Measurements from ENCODE around the gene SRC.

SRC gene

DNA sequence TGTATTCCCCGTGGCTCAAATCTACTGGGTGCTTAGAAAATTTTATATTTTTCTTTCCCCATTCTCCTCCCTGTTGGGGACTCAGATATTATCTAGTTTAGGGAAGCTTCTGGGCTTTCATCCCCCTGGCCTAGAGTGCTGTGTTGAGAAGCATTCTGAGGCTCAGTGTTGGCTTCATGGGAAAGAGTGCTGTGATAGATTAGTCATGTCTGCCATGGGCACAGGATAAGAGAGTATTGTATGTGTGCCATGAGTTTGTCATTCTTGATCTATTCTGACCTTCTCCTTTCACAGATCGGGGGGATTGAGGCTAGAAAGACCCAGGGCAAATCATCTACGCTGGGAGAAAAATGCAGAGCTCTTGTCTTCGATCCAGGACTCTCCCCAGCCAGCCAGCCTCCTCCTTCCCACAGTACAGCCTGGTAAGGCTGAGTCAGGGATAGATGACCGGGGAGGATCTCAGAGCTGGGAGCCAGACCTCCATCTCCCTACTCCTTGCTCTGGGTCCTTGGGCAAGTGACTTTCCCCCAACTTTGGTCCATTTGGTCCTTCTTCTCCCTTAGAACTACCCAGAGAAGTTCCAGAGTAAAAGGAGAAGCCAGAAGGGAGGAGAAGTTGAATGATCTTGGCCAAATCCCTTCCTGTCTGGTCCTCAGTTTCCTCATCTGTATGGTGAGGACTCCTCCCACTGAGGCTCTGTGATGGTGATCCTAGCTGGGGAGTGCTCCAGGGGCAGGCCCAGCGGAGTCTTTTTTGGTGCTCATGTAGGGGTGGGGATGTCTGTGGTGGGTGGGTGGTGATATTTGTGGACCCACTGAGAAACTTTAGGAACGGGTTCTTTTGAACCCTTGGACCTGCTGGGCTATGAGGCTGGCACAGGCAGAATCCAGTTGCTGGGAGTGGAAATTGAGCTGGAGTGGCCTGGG, 5.0 kb downstream of the SRC start:
- DNase-seq (ENCODE audit: low read depth) = no peak

DNA sequence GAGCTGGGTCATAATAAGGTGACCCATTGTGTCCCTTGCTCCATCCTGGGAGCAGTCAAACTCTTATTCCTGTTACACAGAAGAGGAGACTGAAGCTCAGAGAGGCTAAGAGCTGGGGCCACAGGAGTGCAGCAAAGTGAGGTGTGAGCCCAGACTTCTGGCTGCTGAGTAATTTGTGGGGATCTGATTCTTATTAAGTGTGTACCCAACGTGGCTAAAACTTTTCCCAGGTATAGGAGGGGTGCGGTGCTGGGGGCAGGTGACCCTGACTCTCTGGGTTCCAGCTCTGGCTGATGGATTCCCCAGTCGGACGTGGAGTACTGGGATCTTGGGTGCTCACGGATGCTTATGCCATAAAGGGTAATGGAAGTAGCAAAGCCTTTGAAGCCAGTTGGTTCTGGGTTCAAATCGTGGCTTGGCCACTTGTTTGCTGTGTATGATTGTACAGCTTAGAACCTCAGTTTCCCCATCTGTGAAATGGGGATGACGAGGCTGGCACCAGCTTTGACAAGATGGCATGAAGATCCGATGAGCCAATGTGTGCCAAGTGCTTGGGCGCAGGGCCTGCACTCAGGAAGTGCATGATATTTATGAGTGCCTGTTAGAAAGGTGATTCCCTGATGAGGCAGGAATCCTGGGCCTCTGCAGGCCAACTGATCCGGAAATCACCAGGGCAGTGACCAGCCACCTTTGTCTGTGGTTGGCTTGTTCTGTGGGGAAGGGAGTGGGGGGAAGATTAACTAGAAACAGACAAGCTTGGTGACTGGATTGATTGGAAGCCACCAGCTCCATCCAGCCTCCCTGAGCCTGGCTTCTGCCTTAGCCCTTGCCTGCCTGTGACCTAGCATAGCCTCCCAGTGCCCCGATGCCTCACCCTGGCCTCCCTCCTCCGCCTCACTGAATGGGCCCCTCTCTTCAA, 6.0 kb downstream of the SRC start:
- DNase-seq (ENCODE audit: low read depth) = no peak

DNA sequence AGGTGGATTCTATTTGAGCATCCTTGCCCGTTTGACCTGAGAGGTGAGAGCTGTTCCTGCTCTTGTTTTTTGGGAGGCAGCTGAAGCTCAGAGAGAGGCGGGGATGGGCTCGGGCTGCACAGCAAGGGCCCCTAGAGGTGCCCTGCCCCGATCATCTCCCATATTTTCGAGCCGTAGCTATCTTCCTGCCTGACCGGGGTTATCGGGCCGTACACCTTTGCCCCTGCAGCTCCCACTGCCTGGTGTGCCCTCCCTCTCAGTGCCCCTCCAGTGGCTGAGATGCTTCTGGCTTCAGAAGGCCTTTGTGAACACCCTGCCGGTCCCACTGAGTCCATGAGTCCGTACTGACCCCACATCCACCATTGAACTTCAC, 6.7 kb downstream of the SRC start:
- no peak for DNase-seq (ENCODE audit: low read depth)

DNA sequence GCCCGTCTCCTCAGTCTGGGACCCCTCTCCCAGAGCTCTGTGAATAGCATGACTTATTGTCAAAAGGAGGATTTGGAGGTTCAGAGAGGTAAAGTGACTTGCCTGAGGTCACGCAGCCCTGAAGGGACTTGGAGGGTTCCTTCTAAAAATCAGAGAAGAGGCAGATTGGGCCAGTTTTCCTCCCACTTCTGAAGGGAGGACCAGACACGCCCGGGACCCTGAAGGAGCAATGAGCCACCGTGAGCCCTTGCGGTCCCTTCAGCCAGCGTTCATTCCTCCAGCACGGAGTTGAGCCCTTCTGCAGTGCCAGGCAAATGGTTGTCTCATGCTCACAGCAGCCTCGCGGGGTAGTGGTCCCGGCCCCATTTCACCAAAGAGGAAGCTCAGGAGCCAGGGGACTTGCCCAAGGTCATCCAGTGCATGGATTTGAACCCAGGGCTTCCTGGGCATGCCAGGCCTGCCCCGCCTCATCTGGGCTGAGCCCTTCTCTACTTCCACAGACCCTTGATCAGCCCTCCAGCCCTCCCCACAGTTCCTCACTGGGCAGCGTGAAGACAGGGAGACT, 7.4 kb downstream of the SRC start:
- DNase-seq (ENCODE audit: low read depth) = no peak

DNA sequence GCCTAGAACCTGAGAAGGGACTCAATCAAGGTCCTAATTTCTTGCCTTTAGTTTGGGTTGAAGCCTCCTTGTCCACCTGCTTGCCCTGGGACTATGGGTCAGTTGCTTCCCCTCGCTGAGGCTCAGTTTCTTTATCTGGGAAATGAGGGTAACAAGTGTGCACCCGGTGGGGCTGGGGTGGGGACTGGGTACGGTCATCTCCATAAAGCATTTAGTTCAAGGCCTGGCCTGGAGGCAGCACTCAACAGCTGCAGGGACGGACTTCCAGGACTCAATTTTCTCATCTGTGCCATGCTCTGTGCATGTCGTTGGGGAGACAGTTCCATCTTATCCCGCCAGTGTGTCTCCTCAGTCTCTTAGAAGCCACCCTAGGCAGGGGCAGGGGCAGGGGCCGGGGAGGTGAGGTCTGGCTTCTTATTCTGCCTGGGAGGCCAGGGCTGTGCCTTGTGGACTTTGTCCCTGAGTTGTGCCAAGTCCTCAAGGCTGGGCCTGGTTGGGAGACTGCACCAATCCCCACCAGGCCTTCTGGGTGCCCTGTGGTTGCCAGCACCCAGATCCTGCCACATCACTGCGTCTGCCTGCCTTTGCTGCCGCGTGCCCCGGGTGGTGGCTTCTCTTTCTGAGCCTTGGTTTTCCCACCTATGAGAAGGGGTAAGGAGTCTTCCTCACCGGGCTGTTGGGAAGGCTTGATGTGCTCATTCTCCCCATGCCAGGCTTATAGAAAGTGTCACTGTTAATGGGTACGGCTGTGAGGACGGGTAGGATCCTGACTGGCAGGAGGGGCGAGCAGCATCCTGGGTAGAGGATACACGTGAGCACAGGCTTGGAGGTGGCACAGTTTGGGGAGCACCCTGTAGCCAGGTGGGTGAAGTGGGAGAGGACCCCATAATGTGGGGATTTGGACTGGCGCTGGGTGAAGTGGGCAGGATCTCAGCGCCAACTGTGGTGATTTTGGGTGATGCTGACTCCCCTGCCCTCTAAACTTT, 8.6 kb downstream of the SRC start:
- no peak for DNase-seq (ENCODE audit: low read depth)

DNA sequence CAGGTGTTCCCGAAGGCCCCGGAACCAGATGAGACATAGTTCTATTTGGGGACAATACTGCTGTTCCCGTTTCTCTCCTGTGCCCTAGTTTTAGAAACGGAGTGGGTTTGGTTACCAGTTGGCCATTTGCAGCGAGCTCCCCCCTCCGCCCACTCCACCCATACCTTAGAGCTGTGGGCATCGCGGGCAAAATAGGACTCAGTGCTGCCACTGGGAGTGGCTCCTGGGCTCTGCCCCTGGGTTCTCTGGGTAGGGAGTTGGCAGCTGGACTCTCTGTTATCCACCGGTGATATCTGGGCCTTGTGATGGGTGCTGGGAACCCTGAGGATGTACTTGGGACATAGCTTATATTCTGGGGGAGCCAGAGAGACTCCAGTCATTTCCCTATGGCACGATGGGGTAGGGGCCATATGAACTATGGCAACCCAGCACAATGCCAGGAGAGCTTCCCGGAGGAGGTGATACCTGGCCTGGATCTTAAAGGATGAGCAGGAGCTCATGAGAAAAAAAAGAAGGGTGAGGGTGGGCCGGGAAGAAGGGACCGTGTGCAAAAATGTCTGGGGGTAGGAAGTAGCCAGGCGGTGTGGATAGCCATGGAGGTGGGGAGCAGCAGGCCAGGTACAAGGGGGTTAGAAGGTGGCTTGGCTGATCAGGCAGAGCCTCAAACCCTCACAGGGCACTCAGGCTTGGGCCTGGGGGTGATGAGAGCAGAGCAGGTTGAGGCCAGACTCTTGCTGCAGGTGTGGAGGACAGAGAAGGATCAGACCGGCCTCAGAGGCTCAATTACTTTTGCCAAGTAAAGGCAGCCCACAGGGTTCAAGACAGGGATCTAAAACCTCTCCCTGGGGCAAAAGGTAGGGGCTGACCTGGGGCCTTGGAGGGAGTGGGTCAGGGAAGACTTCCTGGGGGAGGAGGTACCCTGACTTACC, 9.6 kb downstream of the SRC start:
- DNase-seq (ENCODE audit: low read depth) = no peak

DNA sequence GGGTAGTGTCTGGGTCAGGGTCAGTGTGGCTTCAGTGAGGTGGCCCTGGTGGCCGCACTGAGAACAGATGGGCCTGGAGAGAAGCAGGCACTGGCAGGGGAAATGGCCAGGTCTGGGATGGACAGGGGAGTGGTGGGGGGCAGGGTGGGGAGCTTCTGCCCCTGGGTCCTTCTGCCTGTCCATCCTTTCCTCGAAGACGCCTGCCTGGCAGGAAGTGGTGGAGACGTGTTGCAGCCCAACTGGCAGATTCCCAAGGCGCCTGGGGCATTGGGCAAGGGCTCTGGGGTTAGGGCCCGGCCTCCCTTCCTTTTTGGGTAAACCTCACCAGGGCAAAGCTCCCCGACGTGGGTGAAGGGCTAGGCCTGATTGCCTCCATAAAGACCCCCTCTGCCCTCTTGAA, 10.4 kb downstream of the SRC start:
- no peak for DNase-seq (ENCODE audit: low read depth)

DNA sequence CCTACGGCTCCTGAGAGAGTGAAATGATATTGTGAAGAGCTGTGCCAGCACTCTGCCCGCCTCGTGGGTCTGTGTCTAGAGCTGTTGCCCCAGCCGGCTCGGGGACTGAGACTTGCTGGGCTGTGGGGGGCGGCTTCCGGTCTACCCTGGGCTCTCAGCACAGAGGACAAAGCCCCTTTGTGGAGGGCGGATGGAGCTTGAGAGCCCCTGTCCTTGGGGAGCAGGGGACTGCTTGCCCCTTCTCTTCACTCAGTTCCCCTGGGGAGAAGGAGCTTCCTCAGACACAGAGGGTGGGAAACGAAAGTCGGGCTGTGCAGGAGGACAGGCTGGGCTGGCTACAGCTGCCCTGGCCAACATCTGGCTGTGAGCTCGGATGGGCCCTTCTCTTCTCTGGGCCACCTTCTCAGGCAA, 11.0 kb downstream of the SRC start:
- no peak for DNase-seq (ENCODE audit: low read depth)

DNA sequence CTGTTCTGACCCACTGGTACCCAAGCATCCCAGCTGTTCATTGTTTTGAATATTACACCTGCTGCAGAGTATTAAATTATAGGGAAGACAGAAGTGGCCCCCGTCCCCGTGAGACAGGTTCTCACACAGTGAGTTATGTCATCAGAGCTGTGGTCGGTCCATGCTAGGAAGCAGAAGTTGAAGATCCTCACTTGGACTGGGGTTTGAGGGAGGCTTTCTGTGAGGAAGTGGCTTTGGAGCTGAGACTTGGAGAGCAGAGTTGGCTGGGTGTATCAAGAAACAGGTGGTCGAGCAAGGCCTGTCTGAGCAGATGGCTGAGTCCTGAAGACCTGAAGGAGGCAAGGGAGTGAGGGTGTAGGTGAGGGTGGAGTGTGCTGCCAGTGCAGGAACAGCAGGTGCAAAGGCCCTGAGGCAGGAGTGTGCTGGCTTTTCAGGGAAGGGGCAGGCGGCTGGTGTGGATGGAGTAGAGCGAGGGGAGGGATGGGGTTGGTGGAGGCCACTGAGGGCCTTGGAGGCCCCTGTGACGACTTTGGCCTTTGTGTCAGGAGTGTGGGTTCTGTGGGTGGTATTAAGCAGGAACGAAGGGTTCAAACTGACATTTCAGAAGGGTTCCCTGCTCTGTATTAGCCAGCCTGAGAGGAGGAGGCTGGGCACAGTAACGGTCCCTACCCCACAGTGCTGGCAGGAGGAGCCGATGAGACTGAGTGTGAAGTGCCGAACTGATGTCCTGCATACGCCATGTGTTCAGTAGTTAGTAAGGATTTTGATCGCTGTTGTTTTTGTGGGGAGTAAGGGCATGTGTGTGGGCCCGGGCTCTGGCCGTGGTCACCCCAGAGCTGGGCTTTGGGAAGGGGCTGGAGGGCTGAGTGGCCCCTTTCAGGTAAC, 11.8 kb downstream of the SRC start:
- DNase-seq (ENCODE audit: low read depth) = no peak

DNA sequence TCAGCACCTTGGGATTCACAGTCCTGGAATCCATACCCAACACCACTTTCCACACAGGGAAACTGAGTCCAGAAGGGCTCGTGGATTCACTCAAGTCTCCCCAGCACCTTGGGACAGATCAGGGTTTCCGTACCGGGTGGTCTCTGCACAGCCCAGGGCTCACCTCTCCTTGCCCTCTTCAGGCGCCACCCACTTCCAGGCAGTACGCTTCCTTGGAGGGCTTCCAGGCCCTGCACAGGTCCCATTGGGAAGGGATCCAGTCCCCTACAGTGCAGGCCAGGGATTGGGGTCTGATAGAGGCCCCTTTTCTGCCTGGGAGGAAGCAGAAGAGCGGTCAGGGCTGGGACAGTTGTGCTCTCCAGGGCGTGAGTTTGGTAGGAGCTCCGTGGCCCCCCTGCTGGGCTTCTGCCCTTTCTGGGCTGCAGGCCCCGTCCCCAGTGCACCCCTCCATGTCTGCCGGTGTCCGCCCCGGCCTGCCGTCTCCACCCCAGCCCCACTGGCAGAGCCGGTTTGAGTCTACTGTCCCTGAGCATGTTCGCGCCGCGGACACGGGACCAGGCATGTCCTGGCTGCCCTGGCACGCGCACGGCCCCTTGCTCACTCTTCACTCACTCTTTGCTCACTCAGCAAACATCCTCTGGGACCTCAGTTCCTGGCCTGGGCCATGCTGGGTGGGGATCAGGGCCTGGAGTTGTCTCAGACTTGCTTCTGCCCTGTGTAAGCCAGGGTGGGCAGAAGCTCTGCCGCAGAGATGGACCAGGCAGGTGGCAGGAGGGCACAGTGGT, 12.6 kb downstream of the SRC start:
- DNase-seq (ENCODE audit: low read depth) = no peak

DNA sequence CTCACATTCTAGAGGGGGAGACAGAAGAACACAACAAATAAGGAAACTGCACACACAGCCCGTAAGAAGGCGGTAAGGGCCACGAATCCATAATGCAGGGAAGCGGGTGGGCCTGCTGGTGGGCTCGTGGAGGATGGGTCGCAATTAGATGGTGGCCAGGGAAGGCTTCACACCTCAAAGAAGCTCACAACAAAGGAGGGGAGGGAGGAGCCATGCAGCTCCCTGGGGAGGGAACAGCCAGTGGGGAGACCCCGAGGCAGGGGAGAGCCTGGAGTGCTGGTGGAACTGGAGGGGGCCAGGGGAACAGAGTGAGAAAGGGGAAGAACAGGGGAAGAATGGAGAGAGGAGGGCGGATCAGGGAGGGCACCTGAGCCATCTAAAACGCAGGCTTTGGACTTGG, 13.4 kb downstream of the SRC start:
- DNase-seq (ENCODE audit: low read depth) = no peak

DNA sequence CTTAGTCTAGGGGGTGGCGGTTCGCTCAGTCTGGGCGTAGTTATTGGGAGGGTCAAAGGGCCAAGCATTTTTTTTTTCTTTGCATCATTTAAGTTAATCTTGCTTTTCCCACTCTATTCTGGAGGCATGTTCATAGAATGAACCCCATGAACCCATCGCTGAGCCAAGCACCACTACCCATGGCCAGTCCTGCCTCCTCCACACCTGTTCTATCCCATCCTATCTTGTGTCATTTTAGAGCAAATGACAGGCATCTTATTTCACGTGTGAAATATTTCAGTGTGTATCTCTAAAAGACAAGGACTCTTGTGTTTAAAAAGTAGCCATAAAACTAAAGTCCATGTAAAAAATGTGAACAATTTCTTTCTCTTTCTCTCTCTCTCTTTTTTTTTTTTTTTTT, 13.9 kb downstream of the SRC start:
- DNase-seq (ENCODE audit: low read depth) = no peak

DNA sequence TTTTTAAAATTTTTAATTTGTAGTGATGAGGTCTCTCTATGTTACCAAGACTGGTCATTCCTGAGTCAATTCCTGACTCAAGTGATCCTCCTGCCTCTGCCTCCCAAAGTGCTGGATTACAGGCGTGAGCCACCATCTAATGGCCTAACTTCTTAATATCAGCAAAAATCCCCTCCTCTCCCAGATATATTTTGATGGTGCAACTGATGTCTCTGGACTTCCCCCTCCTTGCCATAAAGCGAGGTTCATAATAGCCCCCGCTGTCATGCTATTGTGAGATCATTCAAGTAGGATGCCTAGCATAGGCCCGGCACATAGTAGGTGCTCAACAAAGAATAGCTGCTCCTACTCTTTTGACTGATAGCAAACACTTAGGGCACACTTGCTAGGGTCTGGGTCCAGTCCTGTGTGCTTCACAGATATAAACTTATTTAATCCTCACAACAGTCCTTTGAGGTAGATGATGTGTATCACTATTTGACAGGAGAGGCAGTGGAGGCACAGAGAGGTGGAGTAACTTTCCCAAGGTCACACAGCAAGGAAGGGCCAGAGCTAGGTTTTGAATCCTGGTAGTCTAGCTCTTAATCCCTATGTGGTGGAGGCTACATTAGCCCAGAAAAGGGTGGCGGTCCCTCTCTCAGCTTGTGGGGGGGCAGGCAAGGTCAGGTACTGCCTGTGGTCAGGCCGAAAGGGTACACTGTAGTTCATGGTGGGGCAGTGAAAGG, 14.6 kb downstream of the SRC start:
- DNase-seq (ENCODE audit: low read depth) = no peak

DNA sequence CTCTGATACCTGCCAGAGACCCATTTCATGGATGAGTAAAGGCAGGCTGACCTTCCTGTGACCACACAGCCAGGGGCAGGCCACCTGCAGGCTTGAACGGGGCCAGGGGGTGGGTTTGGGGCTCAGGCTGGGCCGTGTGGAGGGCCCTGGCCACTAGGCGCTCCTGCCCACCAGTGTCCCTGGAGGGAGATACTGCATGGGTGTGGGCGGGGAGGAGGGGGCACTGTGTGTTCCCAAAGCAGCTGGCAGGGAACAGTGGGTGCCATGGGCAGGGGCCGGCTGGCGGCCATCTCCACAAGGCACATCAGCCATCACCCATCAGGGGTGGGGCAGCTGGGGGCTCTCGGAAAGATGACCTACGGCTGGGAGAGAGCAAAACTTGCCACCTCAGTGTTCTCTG, 15.4 kb downstream of the SRC start:
- DNase-seq (ENCODE audit: low read depth) = no peak

DNA sequence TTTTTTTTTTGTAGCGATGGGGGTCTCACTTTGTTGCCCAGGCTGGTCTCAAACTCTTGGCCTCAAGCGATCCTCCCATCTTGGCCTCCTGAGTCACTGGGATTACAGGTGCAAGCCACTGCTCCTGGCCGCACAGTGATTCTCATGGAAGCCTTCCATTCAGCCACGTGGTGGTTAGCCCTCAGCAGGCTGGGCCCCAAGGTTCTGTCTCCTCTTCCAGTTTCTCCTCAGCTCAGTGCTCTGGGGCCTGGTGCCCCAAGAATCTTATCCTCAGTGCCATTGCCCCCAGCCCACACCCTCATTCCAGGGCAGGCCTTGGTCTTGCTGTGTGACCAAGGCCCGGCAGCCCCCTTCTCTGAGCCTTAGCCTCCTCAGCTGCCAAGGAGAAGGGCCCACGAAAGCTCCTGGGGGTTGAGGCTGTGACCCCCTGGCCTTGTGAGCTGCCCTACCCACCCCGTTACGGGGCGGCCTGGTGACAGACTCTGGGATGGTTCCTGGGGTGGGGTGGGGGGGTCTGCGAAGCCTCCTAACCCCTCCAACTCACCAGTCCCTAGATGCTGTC, 16.4 kb downstream of the SRC start:
- no peak for DNase-seq (ENCODE audit: low read depth)

DNA sequence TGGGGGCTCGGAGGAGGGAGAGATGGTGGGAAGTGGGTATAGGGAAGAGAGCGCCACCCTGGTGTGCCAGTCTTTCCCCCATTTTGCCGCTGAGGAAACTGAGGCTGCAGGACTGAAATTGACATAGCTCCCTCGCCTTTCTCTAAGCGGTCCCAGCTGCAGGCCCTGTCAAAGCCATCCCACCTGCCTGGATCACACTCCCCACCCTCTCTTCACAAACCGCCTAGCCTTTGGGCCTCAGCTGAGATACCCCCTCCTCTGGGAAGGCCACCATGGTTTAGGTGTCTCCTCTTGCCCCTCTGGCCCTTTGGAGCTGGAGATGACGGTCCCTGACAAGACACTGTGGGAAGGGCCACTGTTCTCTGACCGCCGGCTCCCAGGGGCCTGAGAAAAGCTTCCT, 16.9 kb downstream of the SRC start:
- no peak for DNase-seq (ENCODE audit: low read depth)

DNA sequence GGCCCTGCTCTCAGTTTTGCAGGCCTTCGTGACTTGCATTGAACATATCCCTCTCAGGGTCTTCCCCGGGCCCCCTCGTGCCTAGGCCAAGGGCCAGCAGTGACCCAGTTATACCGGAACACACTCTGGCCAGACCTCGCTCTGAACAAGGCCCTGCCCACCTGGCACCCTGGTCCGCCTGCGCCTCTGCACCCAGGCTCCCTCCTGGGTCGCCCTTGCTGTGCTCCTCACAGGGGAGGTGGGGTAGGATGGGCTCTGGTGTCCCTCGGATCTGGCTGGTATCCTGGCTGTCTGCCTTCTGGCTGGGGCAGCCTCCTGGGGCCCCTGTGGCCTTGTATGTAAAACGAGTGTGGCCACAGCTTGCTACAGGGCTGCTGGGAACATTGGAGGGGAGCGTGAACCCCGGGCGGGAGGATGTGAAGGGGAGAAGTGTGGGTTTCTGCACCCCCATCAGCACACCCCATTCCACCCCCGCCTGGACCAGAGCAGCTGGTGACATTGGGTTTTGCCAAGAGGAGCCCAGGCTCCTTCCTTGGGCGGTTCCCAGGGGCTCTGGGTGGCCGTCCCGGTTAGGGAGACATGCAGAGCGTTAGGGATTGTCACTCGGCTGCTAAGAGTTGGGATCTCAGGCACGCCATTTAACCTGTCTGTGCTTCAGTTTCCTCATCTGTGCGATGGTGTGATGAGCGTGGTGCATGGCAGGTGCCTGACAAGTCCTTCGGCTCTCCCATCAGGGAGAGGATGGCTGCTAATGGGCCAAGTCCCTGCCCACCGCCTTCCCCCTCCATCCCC, 17.5 kb downstream of the SRC start:
- DNase-seq (ENCODE audit: low read depth) = no peak
